RWPE2 (cell line): ENCODE results near the gene OXSR1.

Experiments used
- ATAC-seq: fragments of 200-7000 bp; cut with Tn5 transposase; 3 replicates; pipeline ENCODE4 v1.9.1; 2021; ENCODE audit warnings: low read depth
- DNase-seq: peaks from one replicate; pipeline ENCODE4 v3.0.0-alpha.2; 2020; ENCODE audit warnings: low spot score
- H3K27ac ChIP-seq: fragments of 450-650 bp; 2 replicates; pipeline ENCODE4 v1.5.1; 2017; ENCODE audit warnings: mild to moderate bottlenecking; ENCODE audit not compliant: poor library complexity, severe bottlenecking
- H3K27me3 ChIP-seq: fragments of 250-450 bp; sonication (Bioruptor Pico); 2 replicates; pipeline ENCODE4 v1.5.1; 2021; ENCODE audit warnings: mild to moderate bottlenecking, moderate library complexity; ENCODE audit not compliant: insufficient read depth, poor library complexity, severe bottlenecking
- H3K36me3 ChIP-seq: fragments of 250-450 bp; sonication (Bioruptor Pico); 2 replicates; pipeline ENCODE4 v1.5.1; 2020; ENCODE audit warnings: low read depth, mild to moderate bottlenecking, moderate library complexity
- H3K4me1 ChIP-seq: fragments of 250-450 bp; sonication (Bioruptor Pico); 2 replicates; pipeline ENCODE4 v1.5.1; 2021; ENCODE audit warnings: mild to moderate bottlenecking, moderate library complexity; ENCODE audit not compliant: insufficient read depth, poor library complexity, severe bottlenecking
- H3K4me3 ChIP-seq: fragments of 250-450 bp; sonication (Bioruptor Pico); 2 replicates; pipeline ENCODE4 v1.5.1; 2021; ENCODE audit warnings: mild to moderate bottlenecking, moderate library complexity; ENCODE audit not compliant: severe bottlenecking
- H3K9me3 ChIP-seq: fragments of 250-450 bp; sonication (Bioruptor Pico); 2 replicates; pipeline ENCODE4 v1.5.1; 2021; ENCODE audit warnings: mild to moderate bottlenecking, moderate library complexity; ENCODE audit not compliant: severe bottlenecking
- TF ChIP-seq, protein P1 (sequence below): fragments of 450-650 bp; IDR thresholded peaks from one replicate; pipeline ENCODE4 v1.5.1; 2017; ENCODE audit warnings: mild to moderate bottlenecking, moderate library complexity; ENCODE audit not compliant: poor library complexity, severe bottlenecking

The OXSR1 gene

DNA sequence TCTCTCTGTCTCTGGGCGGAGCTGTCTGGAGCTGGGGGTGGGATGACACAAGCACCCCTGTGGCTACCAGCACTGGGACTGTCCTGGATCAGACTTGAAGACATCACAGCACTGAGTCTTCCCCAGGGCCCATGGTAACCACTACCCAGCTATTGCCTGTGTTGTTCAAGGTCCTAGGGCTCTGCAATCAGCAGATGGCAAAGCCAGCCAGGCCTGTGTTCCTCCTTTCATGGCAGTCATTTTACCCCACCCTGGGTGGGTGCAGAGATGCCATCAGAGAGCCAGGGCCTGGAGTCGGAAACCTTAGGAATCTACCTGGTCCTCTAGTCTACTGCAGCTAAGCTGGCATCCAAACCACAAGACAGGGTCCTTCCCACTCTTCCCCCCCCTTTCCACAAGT is 38.4 kb downstream of the OXSR1 start:
- H3K27ac ChIP-seq, result no peak overlapping the region
- peaks cover 63% of the 10 kb centered on the region for H3K36me3 ChIP-seq
- no peak for ATAC-seq
- no peaks in the 10 kb centered on the region for H3K4me1 ChIP-seq
- H3K4me3 ChIP-seq, result no peak overlapping the region
- H3K9me3 ChIP-seq, result no peaks in the 10 kb centered on the region
- TF ChIP-seq, protein P1, sequence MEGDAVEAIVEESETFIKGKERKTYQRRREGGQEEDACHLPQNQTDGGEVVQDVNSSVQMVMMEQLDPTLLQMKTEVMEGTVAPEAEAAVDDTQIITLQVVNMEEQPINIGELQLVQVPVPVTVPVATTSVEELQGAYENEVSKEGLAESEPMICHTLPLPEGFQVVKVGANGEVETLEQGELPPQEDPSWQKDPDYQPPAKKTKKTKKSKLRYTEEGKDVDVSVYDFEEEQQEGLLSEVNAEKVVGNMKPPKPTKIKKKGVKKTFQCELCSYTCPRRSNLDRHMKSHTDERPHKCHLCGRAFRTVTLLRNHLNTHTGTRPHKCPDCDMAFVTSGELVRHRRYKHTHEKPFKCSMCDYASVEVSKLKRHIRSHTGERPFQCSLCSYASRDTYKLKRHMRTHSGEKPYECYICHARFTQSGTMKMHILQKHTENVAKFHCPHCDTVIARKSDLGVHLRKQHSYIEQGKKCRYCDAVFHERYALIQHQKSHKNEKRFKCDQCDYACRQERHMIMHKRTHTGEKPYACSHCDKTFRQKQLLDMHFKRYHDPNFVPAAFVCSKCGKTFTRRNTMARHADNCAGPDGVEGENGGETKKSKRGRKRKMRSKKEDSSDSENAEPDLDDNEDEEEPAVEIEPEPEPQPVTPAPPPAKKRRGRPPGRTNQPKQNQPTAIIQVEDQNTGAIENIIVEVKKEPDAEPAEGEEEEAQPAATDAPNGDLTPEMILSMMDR, result no peak
- DNase-seq, result no peak
- no peaks in the 10 kb centered on the region for H3K27me3 ChIP-seq

DNA sequence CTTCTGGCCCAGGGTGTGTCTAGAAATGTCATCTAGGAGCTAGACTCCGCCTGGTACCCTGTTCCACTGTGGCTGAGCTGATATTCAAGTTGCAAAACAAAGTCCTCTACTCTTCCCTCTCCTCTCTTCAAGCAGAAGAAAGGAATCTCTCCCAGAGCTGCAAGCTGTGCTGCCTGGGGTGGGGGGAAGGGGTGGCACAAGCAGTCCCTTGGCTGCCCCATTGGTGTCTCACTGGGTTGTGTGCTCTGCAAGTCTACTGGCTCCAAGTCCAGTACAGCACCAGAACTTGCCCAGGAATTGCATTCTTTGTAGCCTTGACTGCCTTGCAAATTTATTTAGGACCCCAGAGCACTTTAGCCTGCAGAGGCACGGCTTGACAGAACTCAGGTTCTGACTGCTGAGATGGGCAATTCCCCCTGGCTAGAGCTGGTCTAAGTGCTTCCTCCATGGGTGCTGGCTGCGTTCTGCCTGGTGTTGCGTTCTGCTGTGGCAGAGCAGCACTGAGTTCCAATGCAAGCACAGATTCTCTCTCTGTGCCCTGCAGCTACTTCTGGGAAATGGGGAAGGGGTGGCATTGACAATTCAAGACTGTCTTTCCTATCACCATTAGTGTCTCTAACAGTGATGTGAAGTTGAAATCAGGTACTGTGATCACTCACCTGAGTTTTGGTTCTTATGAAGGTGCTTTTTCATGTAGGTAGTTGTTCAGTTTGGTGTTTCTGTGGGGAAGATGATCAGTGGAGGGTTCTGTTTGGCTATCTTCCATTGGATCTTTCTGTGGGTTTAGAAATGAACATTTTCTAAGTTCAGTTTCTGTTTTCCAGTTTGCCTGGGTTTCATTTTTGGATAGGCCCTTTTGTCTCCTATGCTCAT is 39.5 kb downstream of the OXSR1 start:
- ATAC-seq (no peak; the same call in 2 of the 3 replicates), DNase-seq (no peak)
- TF ChIP-seq, protein P1, result no peak
- no peaks in the 10 kb centered on the region for H3K27me3 ChIP-seq
- peaks cover 57% of the 10 kb centered on the region for H3K36me3 ChIP-seq
- H3K9me3 ChIP-seq, result no peaks in the 10 kb centered on the region
- no peak overlapping the region for H3K4me3 ChIP-seq
- no peaks in the 10 kb centered on the region for H3K4me1 ChIP-seq
- no peak overlapping the region for H3K27ac ChIP-seq

DNA sequence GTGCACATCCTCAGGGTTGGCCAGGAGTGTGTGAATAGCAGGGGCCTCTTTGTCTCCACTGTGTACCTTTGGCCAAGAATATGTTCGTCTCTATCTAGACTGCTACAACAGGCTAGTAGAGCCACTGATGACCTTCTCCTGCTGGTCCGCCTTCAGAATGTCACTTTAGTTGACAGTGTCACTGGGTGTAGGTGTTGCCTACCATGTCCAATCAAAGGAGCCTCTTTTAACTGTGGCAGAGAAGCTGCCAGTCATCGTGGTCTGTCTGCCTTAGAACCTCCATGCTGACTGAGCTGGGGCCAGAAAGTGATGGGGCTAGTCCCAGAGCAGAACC is 40.1 kb downstream of the OXSR1 start:
- Histone ChIP-seq H3K4me1 (no peaks in the 10 kb centered on the region), H3K9me3 (no peaks in the 10 kb centered on the region), H3K27ac (no peak overlapping the region), H3K27me3 (no peaks in the 10 kb centered on the region), H3K4me3 (no peak overlapping the region), H3K36me3 (peaks cover 51% of the 10 kb centered on the region)
- DNase-seq, result no peak
- TF ChIP-seq, protein P1, result no peak
- 0 out of 3 replicates have a peak, but pooled peaks have one; percentile 19 for ATAC-seq

DNA sequence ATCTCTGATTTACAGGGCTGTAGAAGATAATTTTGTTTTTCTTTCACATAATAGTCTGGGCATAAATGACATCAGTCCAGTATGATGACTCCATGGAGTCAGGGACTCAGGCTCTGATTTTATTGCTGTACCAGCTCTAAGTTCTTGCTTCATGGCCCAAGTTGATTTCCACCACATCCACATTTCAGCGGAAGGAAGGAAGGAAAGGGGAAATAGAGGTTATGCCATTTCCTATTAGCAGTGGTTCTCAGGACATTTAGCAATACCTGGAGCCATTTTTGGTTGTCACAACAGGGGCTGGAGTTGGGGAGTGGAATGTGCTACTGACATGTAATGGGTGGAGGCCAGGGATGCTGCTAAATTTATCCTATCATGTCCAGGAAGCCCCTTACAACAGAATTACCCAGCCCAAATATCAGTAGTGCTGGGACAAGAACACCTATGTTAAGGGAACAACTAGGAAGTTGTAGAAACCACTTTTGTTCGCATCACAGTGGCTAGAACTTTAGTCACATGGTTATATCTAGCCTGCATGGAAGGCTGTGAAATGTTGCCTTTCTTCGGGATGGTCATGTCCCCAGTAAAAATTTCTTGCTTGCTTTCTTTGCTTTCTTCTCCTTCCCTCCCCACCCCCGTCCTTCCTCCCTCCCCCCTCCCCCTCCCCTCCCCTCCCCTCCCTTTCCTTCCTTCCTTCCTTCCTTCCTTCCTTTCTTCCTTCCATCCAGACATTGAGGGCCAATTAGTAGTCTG is 42.1 kb downstream of the OXSR1 start:
- no peaks in the 10 kb centered on the region for H3K9me3 ChIP-seq
- H3K4me3 ChIP-seq, result no peak overlapping the region
- H3K4me1 ChIP-seq, result no peaks in the 10 kb centered on the region
- no peak overlapping the region for H3K27ac ChIP-seq
- no peaks in the 10 kb centered on the region for H3K27me3 ChIP-seq
- ATAC-seq (no peak), DNase-seq (no peak)
- TF ChIP-seq, protein P1, result no peak
- peaks cover 36% of the 10 kb centered on the region for H3K36me3 ChIP-seq
